ENCODE results near the gene TET2.

- TF ChIP-seq POLR2AphosphoS5 (IDR thresholded peaks at IDR 0.05; ENCODE audit: low read depth, low read length) (no peak), POLR2A (IDR thresholded peaks at IDR 0.05; ENCODE audit: low read depth, low read length) (no peak)
Measured at GRCh38 chr4:105304085-105304484, 157.4 kb downstream of the TET2 start.

Data from GM12891 (cell line).